DND-41 (cell line): ENCODE data around the gene ALS2.

Source experiments
- EZH2 ChIP-seq: IDR thresholded peaks from 3 replicates; pipeline ENCODE4 v1.6.1; 2012; ENCODE audit warnings: borderline replicate concordance, low read depth, mild to moderate bottlenecking, moderate library complexity, low read length, inconsistent platforms; ENCODE audit not compliant: severe bottlenecking
- TF ChIP-seq, protein P1 (sequence below): IDR thresholded peaks from 2 replicates; pipeline ENCODE4 v1.5.1; 2012; ENCODE audit warnings: borderline replicate concordance, low read length, moderate library complexity, mild to moderate bottlenecking; ENCODE audit not compliant: poor library complexity, severe bottlenecking; ENCODE audit errors: extremely low read depth

DNA sequence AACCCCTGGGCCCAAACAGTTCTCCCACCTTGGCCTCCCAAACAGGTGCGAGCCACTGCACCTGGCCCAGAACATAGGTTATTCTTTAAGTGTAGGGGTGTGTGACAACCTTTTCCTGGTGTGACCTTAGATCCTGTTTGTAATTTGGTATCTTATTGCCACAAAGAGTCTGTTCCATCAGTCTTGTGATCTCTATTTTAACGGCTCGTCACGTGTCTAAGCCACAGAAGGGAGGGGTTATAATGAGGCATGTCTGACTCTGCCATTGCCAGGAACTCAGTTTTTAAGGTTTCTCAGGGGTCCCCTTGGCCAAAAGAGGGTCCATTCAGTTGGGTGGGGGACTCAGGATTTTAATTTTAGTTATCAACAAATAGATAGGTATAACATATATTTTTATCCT lies 4.4 kb upstream of the ALS2 start:
- TF ChIP-seq, protein P1, sequence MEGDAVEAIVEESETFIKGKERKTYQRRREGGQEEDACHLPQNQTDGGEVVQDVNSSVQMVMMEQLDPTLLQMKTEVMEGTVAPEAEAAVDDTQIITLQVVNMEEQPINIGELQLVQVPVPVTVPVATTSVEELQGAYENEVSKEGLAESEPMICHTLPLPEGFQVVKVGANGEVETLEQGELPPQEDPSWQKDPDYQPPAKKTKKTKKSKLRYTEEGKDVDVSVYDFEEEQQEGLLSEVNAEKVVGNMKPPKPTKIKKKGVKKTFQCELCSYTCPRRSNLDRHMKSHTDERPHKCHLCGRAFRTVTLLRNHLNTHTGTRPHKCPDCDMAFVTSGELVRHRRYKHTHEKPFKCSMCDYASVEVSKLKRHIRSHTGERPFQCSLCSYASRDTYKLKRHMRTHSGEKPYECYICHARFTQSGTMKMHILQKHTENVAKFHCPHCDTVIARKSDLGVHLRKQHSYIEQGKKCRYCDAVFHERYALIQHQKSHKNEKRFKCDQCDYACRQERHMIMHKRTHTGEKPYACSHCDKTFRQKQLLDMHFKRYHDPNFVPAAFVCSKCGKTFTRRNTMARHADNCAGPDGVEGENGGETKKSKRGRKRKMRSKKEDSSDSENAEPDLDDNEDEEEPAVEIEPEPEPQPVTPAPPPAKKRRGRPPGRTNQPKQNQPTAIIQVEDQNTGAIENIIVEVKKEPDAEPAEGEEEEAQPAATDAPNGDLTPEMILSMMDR, result no peak
- TF ChIP-seq EZH2, result no peak
